ENCODE data around the gene MINDY4.

The MINDY4 gene

DNA sequence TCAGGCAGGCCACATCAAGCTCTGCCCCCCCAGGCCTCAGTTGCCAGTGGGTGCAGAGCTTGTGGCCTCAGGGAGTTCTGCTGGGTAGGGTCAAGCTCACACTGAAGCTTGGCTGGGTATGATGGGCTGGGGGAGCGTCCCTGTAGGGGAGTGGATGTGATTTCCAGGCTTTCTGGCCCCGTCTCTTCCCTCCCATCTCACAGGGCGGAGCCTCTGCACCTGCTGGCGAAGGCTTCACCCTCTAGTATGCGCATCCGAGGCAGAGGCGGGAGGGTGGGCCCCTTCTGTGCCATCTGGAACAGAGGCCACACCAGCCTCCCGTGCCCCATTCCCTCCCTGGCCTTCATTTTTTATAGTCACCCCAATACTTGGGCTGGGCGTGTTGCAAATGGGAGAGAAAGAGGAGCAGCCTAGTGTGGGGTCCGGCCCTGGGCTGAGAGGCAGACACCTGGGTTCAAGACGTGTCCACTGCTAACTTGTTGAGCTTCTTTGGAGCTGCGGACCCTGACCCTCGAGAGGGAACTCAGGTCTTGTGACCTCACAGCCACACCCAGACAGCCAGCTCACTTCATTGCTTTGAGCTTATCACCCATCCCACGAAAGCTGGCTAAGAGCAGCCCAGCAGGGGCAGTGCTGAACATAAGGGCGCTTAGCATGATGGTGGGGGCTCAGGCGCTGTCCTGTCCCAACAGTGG is 142.8 kb downstream of the MINDY4 start:
- DNase-seq (ENCODE audit: low read depth): no peak
- no peak for TF ChIP-seq CTCF (conservative IDR thresholded peaks at IDR 0.05; ENCODE audit: low read depth, low read length)
- H3K4me3 ChIP-seq (ENCODE audit: low read length): no peak overlapping the region

- TF ChIP-seq CTCF (conservative IDR thresholded peaks at IDR 0.05; ENCODE audit: low read depth, low read length): no peak
- no peak for DNase-seq (ENCODE audit: low read depth)
- H3K4me3 ChIP-seq (ENCODE audit: low read length): no peak overlapping the region
Observed at GRCh38 chr7:30914596-30914995, 143.4 kb downstream of the MINDY4 start.

DNA sequence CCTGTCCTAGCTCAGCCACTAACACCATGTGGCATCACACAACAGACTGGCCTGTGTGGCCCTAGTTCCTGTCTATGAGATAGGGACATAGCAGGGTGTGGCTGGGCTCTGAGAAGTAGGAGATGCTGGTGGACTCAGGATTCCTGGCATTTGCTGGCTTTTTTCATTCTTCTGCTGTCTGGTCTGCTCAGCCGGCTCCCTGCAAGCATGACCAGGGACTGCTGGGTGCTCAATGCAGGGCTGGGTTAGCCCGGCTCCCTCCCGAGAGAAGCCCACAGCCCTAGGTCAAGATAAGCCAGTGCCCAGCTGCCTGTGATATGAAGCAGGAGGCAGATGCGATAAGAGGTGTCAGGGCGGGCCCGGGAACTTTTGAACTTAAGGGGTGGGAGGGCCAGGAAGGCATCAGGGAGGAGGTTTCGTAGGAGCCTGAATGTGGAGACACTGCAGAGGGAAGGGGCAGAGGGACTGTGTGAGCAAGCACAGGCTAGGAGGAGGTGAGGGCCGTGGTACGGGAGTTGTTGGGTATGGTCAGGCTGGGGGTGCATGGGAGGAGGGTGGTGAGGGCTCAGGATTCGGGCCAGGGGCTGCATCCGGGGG is 143.9 kb downstream of the MINDY4 start:
- no peak for TF ChIP-seq CTCF (conservative IDR thresholded peaks at IDR 0.05; ENCODE audit: low read depth, low read length)
- no peak for DNase-seq (ENCODE audit: low read depth)
- no peak overlapping the region for H3K4me3 ChIP-seq (ENCODE audit: low read length)

DNA sequence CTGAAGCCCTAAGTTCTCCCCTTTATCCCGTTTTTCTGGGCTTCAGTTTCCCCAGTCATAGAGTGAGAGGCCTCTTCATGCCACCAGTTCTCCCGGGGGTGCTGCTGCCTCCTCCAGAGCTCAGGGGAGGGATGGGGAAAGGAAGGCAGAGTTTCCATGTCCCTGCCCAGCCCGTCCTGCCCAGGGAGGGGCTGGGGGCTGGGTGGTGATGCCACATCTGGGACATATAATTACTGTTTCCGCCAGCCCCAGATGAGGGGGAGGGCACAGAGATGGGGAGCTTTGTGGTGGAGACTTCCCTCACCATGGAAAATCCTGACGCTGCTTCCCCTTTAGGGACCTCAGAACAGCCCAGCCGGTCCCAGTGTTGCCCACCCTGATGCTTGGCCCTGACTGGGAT is 144.5 kb downstream of the MINDY4 start:
- no peak for DNase-seq (ENCODE audit: low read depth)
- H3K4me3 ChIP-seq (ENCODE audit: low read length): no peak overlapping the region
- TF ChIP-seq CTCF (conservative IDR thresholded peaks at IDR 0.05; ENCODE audit: low read depth, low read length): no peak

DNA sequence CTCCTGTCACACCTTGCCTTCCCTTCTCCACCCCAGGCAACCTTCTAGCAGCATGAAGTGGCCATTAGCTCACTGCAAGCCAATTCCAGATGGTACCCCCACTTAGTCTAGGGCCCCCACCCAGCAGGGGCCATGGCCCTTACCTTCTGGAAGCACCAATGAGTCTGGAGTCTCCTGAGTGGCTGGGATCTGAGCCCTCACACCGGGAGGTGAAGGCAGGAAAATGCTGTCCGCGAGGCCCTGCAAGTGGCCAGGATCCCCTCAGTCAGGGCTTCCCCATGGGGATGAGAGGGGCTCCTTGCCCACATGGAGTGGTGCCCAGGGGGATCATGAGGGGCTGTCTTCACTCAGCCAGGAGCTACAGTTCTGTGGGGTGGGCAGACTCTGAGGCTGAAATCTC is 145.0 kb downstream of the MINDY4 start:
- no peak overlapping the region for H3K4me3 ChIP-seq (ENCODE audit: low read length)
- no peak for DNase-seq (ENCODE audit: low read depth)
- TF ChIP-seq CTCF (conservative IDR thresholded peaks at IDR 0.05; ENCODE audit: low read depth, low read length): no peak

- DNase-seq (ENCODE audit: low read depth): no peak
- no peak for TF ChIP-seq CTCF (conservative IDR thresholded peaks at IDR 0.05; ENCODE audit: low read depth, low read length)
- H3K4me3 ChIP-seq (ENCODE audit: low read length): no peak overlapping the region
Observed at GRCh38 chr7:30916767-30917166, 145.6 kb downstream of the MINDY4 start.
